MM.1S (cell line): ENCODE measurements around the gene DRD3.

Experiments used
- CTCF ChIP-seq: fragments of 300-600 bp; sonication (generic); IDR thresholded peaks from 2 replicates; pipeline ENCODE4 v1.5.1; 2016; ENCODE audit warnings: antibody characterized with exemption, low read length, mixed read lengths
- EZH2 ChIP-seq: fragments of 300-600 bp; sonication (generic); optimal IDR thresholded peaks from 2 replicates; pipeline ENCODE3; 2017; ENCODE audit warnings: low read depth, mild to moderate bottlenecking, antibody characterized with exemption, low read length, mixed read lengths
- EZH2phosphoT487 ChIP-seq: fragments of 300-600 bp; sonication (generic); IDR thresholded peaks from 2 replicates; pipeline ENCODE4 v1.6.1; 2018; ENCODE audit warnings: antibody characterized with exemption, low read length

GRCh38 chr3:114133947-114134346 lies 44.9 kb downstream of the DRD3 start:
- TF ChIP-seq CTCF (no peak), EZH2 (no peak), EZH2phosphoT487 (no peak)
